Natural killer cell (primary cell): Measurements from ENCODE around the gene FBXL7. TPM values are rescaled to one million over a fixed set of nuclear protein-coding genes. Genes with fewer than 3 reads are reported as not detected.

Experiments
- ATAC-seq, 3 donors: fragments of 150-1000 bp in 2 of 3; fragments of 200-7000 bp in 1 of 3; cut with Tn5 transposase; 1 replicate in 1 of 3; 2 replicates in 2 of 3; pipeline ENCODE4 v1.10.0; 2021; ENCODE audit warnings: mild to moderate bottlenecking in 2 of 3, moderate library complexity in 2 of 3
- DNase-seq, 2 donors: peaks; one replicate each; pipeline versions ENCODE4 v3.0.0 to v3.0.0-alpha.2; 2013 to 2021; ENCODE audit warnings: mixed read lengths in 1 of 2
- H3K27ac ChIP-seq: one replicate; pipeline ENCODE4 v1.5.1; 2013; ENCODE audit warnings: mild to moderate bottlenecking, low read length
- H3K27me3 ChIP-seq: one replicate; pipeline ENCODE4 v1.6.1; 2013; ENCODE audit warnings: low read length; ENCODE audit not compliant: control insufficient read depth, insufficient read depth
- H3K36me3 ChIP-seq: one replicate; pipeline ENCODE4 v1.6.1; 2013; ENCODE audit warnings: low read length; ENCODE audit not compliant: control insufficient read depth, insufficient read depth
- H3K4me1 ChIP-seq: one replicate; pipeline ENCODE4 v1.6.1; 2013; ENCODE audit warnings: low read length; ENCODE audit not compliant: control insufficient read depth, insufficient read depth
- H3K4me3 ChIP-seq: one replicate; pipeline ENCODE4 v1.5.1; 2013; ENCODE audit warnings: low read length
- H3K9me3 ChIP-seq: one replicate; pipeline ENCODE4 v1.6.1; 2013; ENCODE audit warnings: low read length; ENCODE audit not compliant: control insufficient read depth, insufficient read depth
- H3K27ac Mint-ChIP-seq, 2 donors: one replicate each; pipeline ENCODE4 v1.8.0; 2022; ENCODE audit warnings: mild to moderate bottlenecking in 2 of 2, mixed read lengths in 2 of 2, moderate library complexity in 1 of 2
- H3K27me3 Mint-ChIP-seq, 2 donors: one replicate each; pipeline ENCODE4 v1.8.0; 2022; ENCODE audit warnings: low read depth in 2 of 2, mixed read lengths in 2 of 2
- H3K36me3 Mint-ChIP-seq: one replicate; pipeline ENCODE4 v1.8.0; 2022; ENCODE audit warnings: mixed read lengths
- H3K4me1 Mint-ChIP-seq, 2 donors: one replicate each; pipeline ENCODE4 v1.8.0; 2022; ENCODE audit warnings: mixed read lengths in 2 of 2
- H3K4me3 Mint-ChIP-seq: one replicate; pipeline ENCODE4 v1.8.0; 2022; ENCODE audit warnings: mild to moderate bottlenecking, moderate library complexity, mixed read lengths
- H3K9me3 Mint-ChIP-seq, 2 donors: one replicate each; pipeline ENCODE4 v1.8.0; 2022; ENCODE audit warnings: mixed read lengths in 2 of 2
- WGBS: methylation state at CpG from one replicate; pipeline ENCODE4 v1.1.7; 2013; ENCODE audit warnings: missing lambda C conversion rate; ENCODE audit not compliant: insufficient coverage; 5-methylcytosine and 5-hydroxymethylcytosine counted together
- intact Hi-C: fragments of 100-400 bp; cut with micrococcal nuclease; formaldehyde crosslinking; loops from one replicate; pipeline ENCODE4 v1.14.2; 2022
- total RNA-seq, 4 donors: library from RNA; stranded (reverse); fragments of 120-200 nt in 1 of 4; gene quantifications; one replicate each; pipeline versions ENCODE4 v1.2.3 to v1.2.4, GENCODE V29; 2013 to 2022
- TF ChIP-seq, protein P1 (sequence below): fragments of 200-600 bp; IDR thresholded peaks from one replicate; pipeline ENCODE4 v1.8.0; 2022; ENCODE audit warnings: antibody characterized with exemption

FBXL7 gene
- total RNA-seq, 3 donors from 2014 or later (not counting 1 experiment from before 2014, with no cell fraction given): not detected

GRCh38 chr5:15695215-15695731 lies 195.3 kb downstream of the FBXL7 start:
- H3K4me3 Mint-ChIP-seq: no peak overlapping the region
- ATAC-seq: no peak
- no peaks in the 10 kb centered on the region for H3K36me3 ChIP-seq
- H3K4me1 Mint-ChIP-seq: no peaks in the 10 kb centered on the region
- DNase-seq: no peak
- no peaks in the 10 kb centered on the region for H3K27me3 Mint-ChIP-seq
- no peak overlapping the region for H3K27ac Mint-ChIP-seq
- H3K27ac ChIP-seq: no peak overlapping the region
- peaks cover 13% of the 10 kb centered on the region for H3K9me3 ChIP-seq
- TF ChIP-seq, protein P1, sequence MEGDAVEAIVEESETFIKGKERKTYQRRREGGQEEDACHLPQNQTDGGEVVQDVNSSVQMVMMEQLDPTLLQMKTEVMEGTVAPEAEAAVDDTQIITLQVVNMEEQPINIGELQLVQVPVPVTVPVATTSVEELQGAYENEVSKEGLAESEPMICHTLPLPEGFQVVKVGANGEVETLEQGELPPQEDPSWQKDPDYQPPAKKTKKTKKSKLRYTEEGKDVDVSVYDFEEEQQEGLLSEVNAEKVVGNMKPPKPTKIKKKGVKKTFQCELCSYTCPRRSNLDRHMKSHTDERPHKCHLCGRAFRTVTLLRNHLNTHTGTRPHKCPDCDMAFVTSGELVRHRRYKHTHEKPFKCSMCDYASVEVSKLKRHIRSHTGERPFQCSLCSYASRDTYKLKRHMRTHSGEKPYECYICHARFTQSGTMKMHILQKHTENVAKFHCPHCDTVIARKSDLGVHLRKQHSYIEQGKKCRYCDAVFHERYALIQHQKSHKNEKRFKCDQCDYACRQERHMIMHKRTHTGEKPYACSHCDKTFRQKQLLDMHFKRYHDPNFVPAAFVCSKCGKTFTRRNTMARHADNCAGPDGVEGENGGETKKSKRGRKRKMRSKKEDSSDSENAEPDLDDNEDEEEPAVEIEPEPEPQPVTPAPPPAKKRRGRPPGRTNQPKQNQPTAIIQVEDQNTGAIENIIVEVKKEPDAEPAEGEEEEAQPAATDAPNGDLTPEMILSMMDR: no peak
- WGBS: 43% methylated on average over 4 of the region's 4 CpGs
- no peaks in the 10 kb centered on the region for H3K4me1 ChIP-seq
- H3K36me3 Mint-ChIP-seq: no peaks in the 10 kb centered on the region
- no peaks in the 10 kb centered on the region for H3K27me3 ChIP-seq
- peaks cover 13 to 22% of the 10 kb centered on the region in 2 donors for H3K9me3 Mint-ChIP-seq
- intact Hi-C loops: no loop called here
- no peak overlapping the region for H3K4me3 ChIP-seq

GRCh38 chr5:15700373-15700772 lies 200.4 kb downstream of the FBXL7 start:
- Mint-ChIP-seq H3K4me1 (no peaks in the 10 kb centered on the region), H3K36me3 (no peaks in the 10 kb centered on the region), H3K27me3 (no peaks in the 10 kb centered on the region), H3K27ac (no peak overlapping the region), H3K9me3 (peaks cover 15 to 18% of the 10 kb centered on the region in 2 donors), H3K4me3 (no peak overlapping the region)
- no peaks in the 10 kb centered on the region for H3K27me3 ChIP-seq
- H3K9me3 ChIP-seq: no peaks in the 10 kb centered on the region
- H3K4me3 ChIP-seq: no peak overlapping the region
- WGBS: 100% methylated on average over 1 of the region's 2 CpGs
- H3K36me3 ChIP-seq: no peaks in the 10 kb centered on the region
- no peaks in the 10 kb centered on the region for H3K4me1 ChIP-seq
- intact Hi-C loops: no loop called here
- TF ChIP-seq, protein P1: no peak
- DNase-seq (no peak), ATAC-seq (no peak)
- no peak overlapping the region for H3K27ac ChIP-seq

DNA sequence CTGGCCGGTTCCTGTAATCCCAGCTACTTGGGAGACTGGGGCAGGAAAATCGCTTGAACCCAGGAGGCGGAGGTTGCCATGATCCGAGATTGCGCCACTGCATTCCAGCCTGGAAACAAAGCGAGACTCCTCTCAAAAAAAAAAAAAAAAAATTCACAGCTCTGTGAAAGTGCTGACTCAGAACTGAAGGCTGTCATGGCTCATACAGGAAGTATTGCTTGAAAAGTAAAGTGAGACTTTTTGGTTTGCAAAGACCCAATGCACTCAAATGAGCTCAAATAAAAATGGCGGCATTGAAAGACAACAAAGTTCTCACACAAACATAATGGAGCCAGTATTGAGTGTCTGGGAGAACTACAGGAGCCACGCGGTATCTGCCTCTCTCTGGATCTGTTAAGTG lies 202.1 kb downstream of the FBXL7 start:
- ATAC-seq: no peak
- no peaks in the 10 kb centered on the region for H3K36me3 ChIP-seq
- WGBS: 97% methylated on average over 8 of the region's 9 CpGs
- intact Hi-C loops: no loop called here
- no peaks in the 10 kb centered on the region for H3K9me3 ChIP-seq
- no peaks in the 10 kb centered on the region for H3K27me3 Mint-ChIP-seq
- H3K4me1 ChIP-seq: no peaks in the 10 kb centered on the region
- H3K27ac Mint-ChIP-seq: no peak overlapping the region
- H3K4me3 ChIP-seq: no peak overlapping the region
- H3K4me1 Mint-ChIP-seq: no peaks in the 10 kb centered on the region
- no peak overlapping the region for H3K4me3 Mint-ChIP-seq
- H3K27ac ChIP-seq: no peak overlapping the region
- H3K27me3 ChIP-seq: no peaks in the 10 kb centered on the region
- DNase-seq: no peak
- no peaks in the 10 kb centered on the region for H3K36me3 Mint-ChIP-seq
- H3K9me3 Mint-ChIP-seq: peaks cover 13 to 18% of the 10 kb centered on the region in 2 donors
- TF ChIP-seq, protein P1: no peak

GRCh38 chr5:15703901-15704300 lies 203.9 kb downstream of the FBXL7 start:
- Mint-ChIP-seq H3K4me1 (no peaks in the 10 kb centered on the region), H3K4me3 (no peak overlapping the region), H3K27ac (no peak overlapping the region), H3K9me3 (peaks cover 8 to 20% of the 10 kb centered on the region in 2 donors), H3K27me3 (no peaks in the 10 kb centered on the region), H3K36me3 (no peaks in the 10 kb centered on the region)
- no peak overlapping the region for H3K27ac ChIP-seq
- no peaks in the 10 kb centered on the region for H3K27me3 ChIP-seq
- H3K36me3 ChIP-seq: no peaks in the 10 kb centered on the region
- H3K4me3 ChIP-seq: no peak overlapping the region
- 64% methylated on average over 3 of the region's 3 CpGs for WGBS
- no peak for DNase-seq
- TF ChIP-seq, protein P1: no peak
- intact Hi-C loops: no loop called here
- no peak for ATAC-seq
- H3K9me3 ChIP-seq: no peaks in the 10 kb centered on the region
- H3K4me1 ChIP-seq: no peaks in the 10 kb centered on the region
